WTC11 (cell line): Measurements from ENCODE around the gene SHC2. TPM values are rescaled to one million over a fixed set of nuclear protein-coding genes. Genes with fewer than 3 reads are reported as not detected.
A peak's percentile ranks its signal among the peaks of the same experiment; 100 is the strongest.
"Not testable (repeated sequence)": the region's sequence is repeated elsewhere in the genome, so short reads cannot be mapped to it uniquely, and the experiment has no call there.

ENCODE experiments used
- ATAC-seq: fragments of 200-7000 bp; cut with Tn5 transposase; 2 replicates; pipeline ENCODE4 v1.10.0; 2021; ENCODE audit warnings: mild to moderate bottlenecking, moderate library complexity
- CTCF ChIA-PET: fragments of 300-600 bp; sonication (Branson Sonifier 250); formaldehyde crosslinking; loops from one replicate; lab custom pipeline; 2021; ENCODE audit warnings: antibody characterized with exemption; lab: Charles Lee
- POLR2A ChIA-PET: fragments of 350-600 bp; sonication (Branson Sonifier 250); formaldehyde crosslinking; loops from one replicate; lab custom pipeline; 2021; ENCODE audit warnings: antibody characterized with exemption; lab: Charles Lee
- DNase-seq: peaks from one replicate; pipeline ENCODE4 v3.0.0; 2021; ENCODE audit warnings: low spot score
- H3K27ac Mint-ChIP-seq: 2 replicates; pipeline ENCODE4 v1.8.0; 2021; ENCODE audit warnings: mixed read lengths
- H3K27me3 Mint-ChIP-seq: 2 replicates; pipeline ENCODE4 v1.8.0; 2021; ENCODE audit warnings: low read depth, mild to moderate bottlenecking, moderate library complexity, mixed read lengths
- H3K36me3 Mint-ChIP-seq: 2 replicates; pipeline ENCODE4 v1.8.0; 2021; ENCODE audit warnings: mixed read lengths
- H3K4me1 Mint-ChIP-seq: 2 replicates; pipeline ENCODE4 v1.8.0; 2022; ENCODE audit warnings: mixed read lengths
- H3K4me3 Mint-ChIP-seq: 2 replicates; pipeline ENCODE4 v1.8.0; 2021; ENCODE audit warnings: mild to moderate bottlenecking, moderate library complexity, mixed read lengths
- H3K9me3 Mint-ChIP-seq: 2 replicates; pipeline ENCODE4 v1.8.0; 2021; ENCODE audit warnings: mixed read lengths
- CREM ChIP-seq: sonication (generic); formaldehyde crosslinking; IDR thresholded peaks from 2 replicates; pipeline ENCODE4 v1.8.1; 2022; ENCODE audit warnings: mild to moderate bottlenecking, missing genetic modification reagents, moderate library complexity
- CTCF ChIP-seq: fragments of 200-600 bp; IDR thresholded peaks from 2 replicates; pipeline ENCODE4 v1.8.0; 2022; ENCODE audit warnings: antibody characterized with exemption
- FOXP1 ChIP-seq: sonication (generic); formaldehyde crosslinking; IDR thresholded peaks from 2 replicates; pipeline ENCODE4 v1.8.0; 2022; ENCODE audit warnings: missing genetic modification reagents, mild to moderate bottlenecking, moderate library complexity, borderline replicate concordance
- HMGA2 ChIP-seq: fragments of 250-450 bp; sonication (Bioruptor Pico); IDR thresholded peaks from 2 replicates; pipeline ENCODE4 v1.4.0; 2021; ENCODE audit warnings: mild to moderate bottlenecking, moderate library complexity
- HMGXB4 ChIP-seq: sonication (generic); formaldehyde crosslinking; IDR thresholded peaks from 2 replicates; pipeline ENCODE4 v1.8.1; 2023; ENCODE audit warnings: mild to moderate bottlenecking, moderate library complexity, missing genetic modification reagents
- JAZF1 ChIP-seq: fragments of 250-450 bp; sonication (Bioruptor Pico); IDR thresholded peaks from 2 replicates; pipeline ENCODE4 v1.9.0; 2021; ENCODE audit warnings: moderate library complexity, mild to moderate bottlenecking, inconsistent platforms
- MAX ChIP-seq: sonication (generic); formaldehyde crosslinking; IDR thresholded peaks from 2 replicates; pipeline ENCODE4 v1.8.0; 2022; ENCODE audit warnings: mild to moderate bottlenecking, missing genetic modification reagents
- MLX ChIP-seq: sonication (generic); formaldehyde crosslinking; IDR thresholded peaks from 2 replicates; pipeline ENCODE4 v1.8.1; 2023; ENCODE audit warnings: mild to moderate bottlenecking, missing genetic modification reagents, moderate library complexity
- MYBL2 ChIP-seq: sonication (generic); formaldehyde crosslinking; IDR thresholded peaks from 2 replicates; pipeline ENCODE4 v1.8.1; 2023; ENCODE audit warnings: mild to moderate bottlenecking, moderate library complexity, missing genetic modification reagents
- NFE2L1 ChIP-seq: sonication (generic); formaldehyde crosslinking; IDR thresholded peaks from 2 replicates; pipeline ENCODE4 v1.8.1; 2023; ENCODE audit warnings: missing genetic modification reagents
- RORB ChIP-seq: fragments of 250-450 bp; sonication (Bioruptor Pico); IDR thresholded peaks from 2 replicates; pipeline ENCODE4 v1.9.0; 2021; ENCODE audit warnings: mild to moderate bottlenecking
- SP1 ChIP-seq: sonication (generic); formaldehyde crosslinking; conservative IDR thresholded peaks from 2 replicates; pipeline ENCODE4 v1.8.1; 2022; ENCODE audit warnings: missing genetic modification reagents
- TCF7 ChIP-seq: sonication (generic); formaldehyde crosslinking; IDR thresholded peaks from 2 replicates; pipeline ENCODE4 v1.8.0; 2022; ENCODE audit warnings: mild to moderate bottlenecking, low read depth, missing genetic modification reagents, moderate library complexity
- TEAD1 ChIP-seq: sonication (generic); formaldehyde crosslinking; IDR thresholded peaks from 2 replicates; pipeline ENCODE4 v1.8.0; 2022; ENCODE audit warnings: mild to moderate bottlenecking, missing genetic modification reagents
- TEAD4 ChIP-seq: sonication (generic); formaldehyde crosslinking; IDR thresholded peaks from 2 replicates; pipeline ENCODE4 v1.8.0; 2022; ENCODE audit warnings: mild to moderate bottlenecking, missing genetic modification reagents
- ZBTB21 ChIP-seq: sonication (generic); formaldehyde crosslinking; IDR thresholded peaks from 2 replicates; pipeline ENCODE4 v1.8.1; 2023; ENCODE audit warnings: mild to moderate bottlenecking, missing genetic modification reagents, borderline replicate concordance
- total RNA-seq: library from RNA; stranded (reverse); gene quantifications from 3 replicates; pipeline ENCODE4 v1.2.3, GENCODE V29; 2021

The SHC2 gene
- total RNA-seq, 1 experiment from 2014 or later = 8.4 TPM

- TF ChIP-seq CTCF = no peak
- TF ChIP-seq MAX (CRISPR knock-in tag) = no peak
- TF ChIP-seq ZBTB21 (CRISPR knock-in tag) = no peak
- no peak for TF ChIP-seq RORB (CRISPR knock-in tag)
These were observed 22.7 kb upstream of the SHC2 start (continued) for GRCh38 chr19:483332-484072.

GRCh38 chr19:482186-483041, 21.6 kb upstream of the SHC2 start:
- CTCF ChIA-PET = interaction anchor here (0.7 to 1.8 kb wide), 5 partner anchors 13 to 134 kb away, joined by 3 to 6 read pairs (median 4); no protein-coding TSS in a partner anchor
- peaks cover 23% of the 10 kb centered on the region for H3K9me3 Mint-ChIP-seq

GRCh38 chr19:481100-481499, 20.3 kb upstream of the SHC2 start:
- H3K4me1 Mint-ChIP-seq, H3K27ac Mint-ChIP-seq, H3K36me3 Mint-ChIP-seq, ATAC-seq, POLR2A ChIA-PET, DNase-seq, H3K4me3 Mint-ChIP-seq: not testable (repeated sequence)
- H3K9me3 Mint-ChIP-seq = peaks cover 23% of the 10 kb centered on the region
- H3K27me3 Mint-ChIP-seq = peaks cover 17% of the 10 kb centered on the region; the same call in 1 of the 2 replicates
- CTCF ChIA-PET = interaction anchor here (0.6 kb wide), 1 partner anchor 133 kb away, joined by 3 read pairs; no protein-coding TSS in a partner anchor

More at GRCh38 chr19:482186-483041, 21.6 kb upstream of the SHC2 start:
- TF ChIP-seq MLX (no peak), NFE2L1 (CRISPR knock-in tag) (no peak), HMGXB4 (CRISPR knock-in tag) (0 out of 2 replicates have a peak, but pooled peaks have one; percentile 30), TEAD1 (CRISPR knock-in tag) (no peak), MYBL2 (CRISPR knock-in tag) (no peak), CREM (CRISPR knock-in tag) (no peak), HMGA2 (no peak), FOXP1 (CRISPR knock-in tag) (peak; percentile 46; the same call in 1 of the 2 replicates), JAZF1 (no peak), TCF7 (CRISPR knock-in tag) (no peak), SP1 (CRISPR knock-in tag) (0 out of 2 replicates have a peak, but pooled peaks have one; percentile 28), TEAD4 (CRISPR knock-in tag) (no peak)
- no peak overlapping the region for H3K4me3 Mint-ChIP-seq
- POLR2A ChIA-PET = no interaction called here
- ATAC-seq (peak; percentile 24; the same call in 1 of the 2 replicates), DNase-seq (no peak)
- no peak overlapping the region for H3K27ac Mint-ChIP-seq
- peaks cover 8% of the 10 kb centered on the region for H3K36me3 Mint-ChIP-seq
- peaks cover 17% of the 10 kb centered on the region; the same call in 1 of the 2 replicates for H3K27me3 Mint-ChIP-seq
- peaks cover 10% of the 10 kb centered on the region for H3K4me1 Mint-ChIP-seq
